ENCODE measurements around the gene CEP57L1. TPM values are rescaled to one million over a fixed set of nuclear protein-coding genes. Genes with fewer than 3 reads are reported as not detected.
A peak's percentile ranks its signal among the peaks of the same experiment; 100 is the strongest.
"Not testable (repeated sequence)": the region's sequence is repeated elsewhere in the genome, so short reads cannot be mapped to it uniquely, and the experiment has no call there.

CEP57L1 gene
- total RNA-seq, 1 donor from 2014 or later, result 92.6 TPM

DNA sequence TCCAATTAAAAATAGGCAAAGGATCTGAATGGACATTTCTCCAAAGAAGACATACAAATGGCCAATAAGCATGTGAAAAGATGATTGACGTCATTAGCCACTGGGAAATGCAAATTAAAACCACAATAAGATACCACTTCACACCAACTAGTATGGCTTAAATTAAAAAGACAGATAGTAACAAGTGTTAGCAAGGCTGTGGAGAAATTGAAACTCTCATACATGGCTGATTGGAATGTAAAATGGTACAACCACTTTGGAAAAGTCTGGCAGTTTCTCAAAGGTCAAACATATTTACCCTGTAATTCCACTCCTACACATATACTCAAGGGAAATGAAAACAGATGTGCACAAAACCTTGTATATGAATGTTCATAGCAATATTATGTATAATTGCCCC, 83.6 kb downstream of the CEP57L1 start:
- DNase-seq, result no peak

DNA sequence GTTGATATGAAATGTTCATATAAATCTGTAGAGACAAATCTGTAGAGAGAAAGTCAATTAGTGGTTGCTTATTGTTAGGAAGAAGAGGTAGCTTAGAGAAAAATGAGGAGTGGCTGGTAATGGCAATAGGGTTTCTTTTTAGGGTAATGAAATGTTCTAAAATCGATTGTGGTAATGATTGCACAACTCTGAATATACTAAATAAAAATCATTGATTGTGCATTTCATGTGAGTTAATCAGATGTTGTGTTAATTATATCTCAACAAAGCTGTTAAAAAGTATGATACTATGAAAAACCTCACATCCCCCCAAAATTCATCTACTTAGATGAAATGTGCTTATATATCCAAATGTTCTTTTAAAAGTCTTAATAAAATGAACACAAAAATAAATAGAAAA, 84.2 kb downstream of the CEP57L1 start:
- DNase-seq, result no peak

DNA sequence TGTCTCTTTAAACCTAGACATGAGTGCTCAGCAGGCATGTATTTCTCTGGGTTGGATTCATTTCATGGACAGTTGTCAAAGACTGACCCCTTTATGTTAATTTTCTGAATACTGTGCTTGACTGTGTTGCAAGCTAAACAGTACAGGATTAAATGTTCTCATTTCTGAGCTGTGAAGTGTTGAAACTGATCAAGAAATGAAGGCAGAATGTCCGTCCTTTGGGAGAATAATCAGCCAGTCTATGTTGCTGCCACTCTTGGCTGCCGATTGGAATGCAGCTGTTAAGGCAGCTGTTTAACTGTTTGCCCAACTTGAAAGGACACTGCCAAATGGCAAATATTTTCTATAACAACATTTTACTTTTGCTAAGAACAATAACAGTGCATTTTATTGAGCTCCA, 87.3 kb downstream of the CEP57L1 start:
- peak; percentile 5 for DNase-seq

DNA sequence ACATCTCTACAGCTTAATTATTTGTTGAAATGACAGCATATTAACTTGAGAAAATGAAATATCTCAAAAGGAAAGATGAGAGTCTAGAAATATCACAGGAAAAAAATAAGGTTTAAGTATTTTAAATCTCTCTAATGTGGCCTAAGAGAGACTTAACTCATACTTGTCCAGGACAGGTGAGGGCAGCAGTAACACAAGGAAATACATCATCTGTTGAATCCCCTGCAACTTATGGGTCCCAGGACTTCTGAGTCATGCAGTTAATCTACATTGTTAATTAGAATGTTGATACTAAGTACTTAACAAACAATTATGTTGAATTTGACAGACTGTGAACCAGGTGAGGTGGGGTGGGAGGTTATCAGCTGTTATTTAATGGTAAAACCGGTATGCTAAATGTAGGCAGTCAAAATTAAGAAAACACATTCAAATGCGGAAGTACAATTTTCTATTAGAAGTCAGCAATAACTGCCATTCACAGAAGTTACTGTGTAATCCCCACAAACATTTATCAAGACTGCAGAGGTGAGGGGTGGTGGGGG, 87.9 kb downstream of the CEP57L1 start:
- DNase-seq, result no peak

DNA sequence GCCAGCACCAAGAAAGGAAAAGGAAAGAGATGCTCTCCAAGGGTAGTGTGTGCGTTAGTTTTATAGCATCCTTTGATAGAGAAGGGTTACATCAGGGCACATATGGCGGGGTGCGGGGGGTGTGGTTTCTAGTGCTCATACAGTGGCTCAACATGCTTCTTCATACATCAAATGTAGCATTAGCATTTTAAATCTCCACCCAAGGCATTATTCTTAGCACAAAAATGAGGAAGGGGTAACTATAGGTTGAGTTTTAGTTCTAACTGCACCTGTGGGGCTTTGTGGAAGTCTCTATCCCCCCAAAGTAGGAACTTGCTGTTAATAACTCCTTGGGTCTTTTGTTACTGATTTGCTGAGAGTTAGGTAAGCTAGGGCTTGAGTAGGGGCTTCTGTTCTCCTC, 89.3 kb downstream of the CEP57L1 start:
- no peak for DNase-seq

DNA sequence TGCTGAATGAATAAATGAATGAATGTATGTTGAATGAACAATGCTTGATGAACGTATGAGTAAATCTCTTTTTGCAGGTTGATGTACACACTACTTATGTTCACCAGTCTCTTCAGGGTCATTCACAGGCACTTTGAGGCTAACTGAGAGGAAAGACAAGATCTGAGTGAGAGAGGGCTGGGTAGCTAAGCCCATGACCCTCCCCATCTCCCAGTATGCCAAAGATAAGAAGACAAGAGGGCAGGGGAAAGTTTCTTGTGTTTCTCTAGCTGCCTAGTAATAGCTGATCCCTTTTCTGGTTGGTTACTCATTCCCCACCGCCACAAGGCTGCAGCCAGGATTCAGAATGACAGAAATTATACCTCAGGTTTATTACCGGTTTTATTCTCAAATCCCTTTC, 90.7 kb downstream of the CEP57L1 start:
- DNase-seq, result no peak

DNA sequence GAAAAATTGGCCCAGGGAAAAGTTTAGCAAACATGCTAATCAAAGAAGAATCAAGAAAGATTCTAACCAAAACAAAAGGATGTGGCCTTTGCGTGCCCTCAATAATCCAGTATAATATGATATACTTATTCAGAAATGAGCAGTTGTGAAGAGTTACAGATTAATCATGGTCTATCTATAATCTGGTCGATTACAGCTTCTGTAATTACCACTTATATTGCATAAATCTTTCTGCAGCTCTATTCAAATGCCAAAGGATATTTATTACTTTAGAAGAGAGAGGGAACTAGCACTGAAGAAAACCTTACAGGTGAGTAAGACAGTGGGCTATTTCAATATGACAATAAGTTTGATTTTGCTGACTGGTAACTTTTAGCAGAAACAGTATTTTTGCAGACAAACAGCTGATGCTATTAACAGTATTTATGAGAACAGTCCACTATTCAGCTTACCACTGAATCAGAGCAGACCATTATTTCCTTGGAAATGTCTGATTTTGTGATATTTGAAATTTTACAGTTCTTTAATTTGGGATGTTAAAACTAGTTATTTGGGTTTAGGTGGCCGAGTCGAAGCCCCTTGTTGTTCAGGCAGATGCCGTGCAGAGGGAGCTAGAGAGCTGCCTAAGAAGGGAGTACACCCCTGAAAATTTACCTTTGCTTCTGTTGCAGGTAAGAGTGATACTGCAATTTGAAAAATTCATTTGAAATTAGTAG, 92.2 kb downstream of the CEP57L1 start:
- DNase-seq, result no peak

DNA sequence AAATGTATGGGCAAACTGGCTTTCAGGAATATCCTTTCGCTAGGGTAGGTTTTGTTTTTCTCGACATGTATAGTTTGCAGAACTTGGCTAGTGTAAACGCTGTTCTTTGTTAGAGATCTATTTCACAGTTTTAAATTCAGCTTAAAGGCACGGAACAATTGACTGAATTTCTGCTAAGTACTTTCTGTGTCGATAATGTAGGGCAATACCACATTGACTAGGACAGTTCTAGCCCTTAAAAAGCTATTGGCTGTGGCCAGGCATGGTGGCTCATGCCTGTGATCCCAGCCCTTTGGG, 92.8 kb downstream of the CEP57L1 start:
- DNase-seq, result no peak

DNA sequence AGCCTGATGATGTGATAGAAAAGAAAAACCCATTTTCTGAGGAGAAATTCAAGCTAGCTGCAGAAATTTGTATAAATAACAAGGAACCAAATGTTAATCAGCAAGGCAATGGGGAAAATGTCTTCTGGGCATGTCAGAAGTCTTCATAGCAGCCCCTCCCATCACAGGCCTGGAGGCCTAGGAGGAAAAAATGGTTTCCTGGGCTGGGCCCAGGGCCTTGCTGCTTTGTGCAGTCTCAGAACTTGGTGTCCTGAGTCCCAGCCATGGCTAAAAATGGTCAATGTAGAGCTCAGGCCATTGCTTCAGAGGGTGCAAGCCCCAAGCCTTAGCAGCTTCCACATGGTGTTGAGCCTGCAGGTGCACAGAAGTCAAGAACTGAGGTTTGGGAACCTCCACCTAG, 96.1 kb downstream of the CEP57L1 start:
- not testable (repeated sequence) for DNase-seq

DNA sequence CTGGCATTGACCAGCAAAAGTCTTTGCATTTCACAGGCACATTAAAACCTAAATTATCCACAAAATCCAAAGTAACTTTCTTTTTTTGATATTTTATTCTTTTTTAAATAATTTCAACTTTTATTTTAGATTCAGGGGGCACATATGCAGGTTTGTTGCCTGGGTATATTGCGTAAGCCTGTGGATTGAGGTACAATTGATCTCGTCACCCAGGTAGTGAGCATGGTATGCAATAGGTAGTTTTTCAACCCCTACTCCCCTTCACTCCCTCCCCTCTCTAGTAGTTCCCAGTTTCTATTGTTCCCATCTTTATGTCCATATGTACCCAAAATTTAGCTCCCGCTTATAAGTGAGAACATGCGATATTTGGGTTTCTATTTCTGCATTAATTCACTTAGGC, 97.6 kb downstream of the CEP57L1 start:
- no peak for DNase-seq

DNA sequence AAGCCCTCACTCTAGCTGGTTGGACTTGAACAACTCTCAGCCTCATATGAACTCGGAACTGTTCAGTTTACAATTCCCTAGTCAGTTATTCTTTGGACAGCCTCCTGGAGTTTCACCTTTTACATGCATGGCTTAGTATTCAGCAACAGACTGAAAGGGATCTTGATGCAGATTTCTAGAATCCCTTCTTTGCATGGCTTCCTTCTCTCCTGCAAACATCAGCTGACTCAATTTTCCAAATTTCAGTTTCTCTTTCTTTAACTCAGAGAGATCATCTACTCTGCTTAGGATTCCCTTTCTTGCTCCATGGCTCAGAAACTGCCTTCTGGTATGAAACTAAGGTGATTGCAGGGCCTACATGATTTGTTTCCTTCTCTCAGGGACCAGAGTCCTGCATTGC, 99.6 kb downstream of the CEP57L1 start:
- no peak for DNase-seq

DNA sequence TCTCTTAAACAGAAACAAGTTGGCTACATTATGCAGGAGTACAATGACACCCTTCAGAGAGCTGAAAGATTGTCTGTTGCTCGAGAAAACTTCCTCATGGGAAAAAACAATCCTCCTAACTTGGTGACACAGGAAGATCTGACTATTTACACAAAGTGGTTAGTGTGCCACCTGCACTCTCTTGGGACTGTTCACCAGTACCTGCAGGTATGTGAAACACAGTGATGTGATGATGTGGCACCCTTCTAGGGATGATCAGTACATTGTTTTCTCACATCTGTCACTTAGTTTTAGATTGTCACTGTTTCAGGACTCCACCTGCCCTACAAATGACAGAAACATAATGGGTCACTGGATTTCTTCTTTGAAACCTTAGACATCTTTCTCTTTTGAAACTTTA, 101.8 kb downstream of the CEP57L1 start:
- no peak for DNase-seq

DNA sequence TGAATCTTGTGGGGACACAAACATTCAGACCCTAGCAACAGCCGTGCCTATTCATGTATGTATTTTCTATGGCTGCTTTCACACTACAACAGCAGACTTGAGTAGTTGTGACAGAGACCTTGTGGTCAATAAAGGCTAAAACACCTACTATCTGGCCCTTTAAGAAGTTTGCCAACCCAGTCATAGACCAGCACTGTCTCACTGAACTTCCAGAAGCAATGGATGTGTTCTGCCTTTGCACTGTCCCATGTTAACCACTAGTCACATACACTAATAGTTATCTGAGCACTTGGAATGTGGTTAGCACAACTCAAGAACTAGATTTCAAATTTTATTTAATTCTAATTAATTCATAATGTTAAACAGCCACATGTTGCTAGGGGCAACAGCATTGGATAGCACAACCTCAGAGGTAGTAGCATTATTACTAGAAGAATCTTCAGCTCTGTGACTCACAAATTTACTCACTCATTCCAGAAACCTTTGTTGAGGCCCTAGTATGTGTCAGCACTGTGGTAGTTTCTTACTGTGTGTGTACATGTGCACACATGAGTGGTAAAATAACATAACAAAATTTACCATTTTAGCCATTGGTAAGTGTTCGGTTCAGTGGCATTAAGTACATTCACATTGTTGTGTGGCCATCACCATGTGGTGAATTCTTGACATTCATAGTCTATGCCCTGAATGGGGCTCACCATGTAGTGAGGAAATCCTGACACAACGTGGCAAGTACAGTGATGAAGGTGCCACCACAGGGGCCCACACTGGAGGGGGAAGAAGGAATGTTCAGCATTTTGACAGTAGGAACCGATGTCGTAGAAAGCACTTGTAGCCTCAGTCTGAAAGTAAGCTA, 107.3 kb downstream of the CEP57L1 start:
- DNase-seq, result no peak

DNA sequence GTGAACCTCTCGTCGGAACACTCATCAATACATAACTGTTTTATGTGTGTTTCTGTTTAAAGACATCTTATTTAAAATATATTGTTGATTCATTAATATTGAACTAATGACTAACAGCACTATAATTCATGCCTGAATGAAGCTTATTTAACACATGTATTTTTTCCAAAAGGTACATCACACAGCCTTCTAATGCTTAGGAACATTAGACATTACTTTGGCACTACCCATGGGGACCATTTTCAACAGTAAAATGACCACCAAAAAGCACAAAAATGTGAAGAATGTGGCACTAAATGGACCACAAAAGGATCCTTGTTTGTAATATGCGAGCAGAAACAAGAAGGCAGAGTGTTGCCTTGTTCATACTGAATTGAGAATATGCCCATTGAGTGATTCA, 109.2 kb downstream of the CEP57L1 start:
- no peak for DNase-seq

DNA sequence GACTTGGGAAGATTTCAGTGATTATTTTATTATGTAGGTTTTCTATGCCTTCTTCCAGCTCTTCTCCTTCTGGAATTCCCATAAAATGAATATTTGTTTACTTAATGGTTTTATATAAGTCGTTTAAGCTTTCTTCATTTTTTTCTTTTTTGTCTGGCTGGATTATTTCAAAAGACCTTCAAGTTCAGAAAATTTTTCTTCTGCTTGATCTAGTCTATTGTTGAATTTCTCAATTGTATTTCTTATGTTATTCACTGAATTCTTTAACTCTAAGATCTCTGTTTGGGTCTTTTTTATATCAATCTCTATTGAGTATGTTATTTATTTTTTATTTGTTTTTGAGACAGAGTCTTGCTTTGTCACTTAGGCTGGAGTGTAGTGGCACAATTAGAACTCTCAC, 117.4 kb downstream of the CEP57L1 start:
- no peak for DNase-seq

Small RNAs within 50 kb of the gene (small RNA-seq; reads per million reads assigned to genes)
- not detected for gene RNU6-653P

Other genes with a start within 250 kb of the CEP57L1 start
- 15.3 TPM for gene ARMC2, start 247.1 kb upstream of the CEP57L1 start, total RNA-seq
- gene SESN1, start 661 bp upstream of the CEP57L1 start, total RNA-seq, result 38.8 TPM